GM10847 (cell line): Measurements from ENCODE around the gene TBC1D16.

Experiments used
- POLR2A ChIP-seq: IDR thresholded peaks from 2 replicates; pipeline ENCODE4 v1.6.1; 2011; ENCODE audit not compliant: insufficient read length; ENCODE audit errors: extremely low read depth

Gene TBC1D16

DNA sequence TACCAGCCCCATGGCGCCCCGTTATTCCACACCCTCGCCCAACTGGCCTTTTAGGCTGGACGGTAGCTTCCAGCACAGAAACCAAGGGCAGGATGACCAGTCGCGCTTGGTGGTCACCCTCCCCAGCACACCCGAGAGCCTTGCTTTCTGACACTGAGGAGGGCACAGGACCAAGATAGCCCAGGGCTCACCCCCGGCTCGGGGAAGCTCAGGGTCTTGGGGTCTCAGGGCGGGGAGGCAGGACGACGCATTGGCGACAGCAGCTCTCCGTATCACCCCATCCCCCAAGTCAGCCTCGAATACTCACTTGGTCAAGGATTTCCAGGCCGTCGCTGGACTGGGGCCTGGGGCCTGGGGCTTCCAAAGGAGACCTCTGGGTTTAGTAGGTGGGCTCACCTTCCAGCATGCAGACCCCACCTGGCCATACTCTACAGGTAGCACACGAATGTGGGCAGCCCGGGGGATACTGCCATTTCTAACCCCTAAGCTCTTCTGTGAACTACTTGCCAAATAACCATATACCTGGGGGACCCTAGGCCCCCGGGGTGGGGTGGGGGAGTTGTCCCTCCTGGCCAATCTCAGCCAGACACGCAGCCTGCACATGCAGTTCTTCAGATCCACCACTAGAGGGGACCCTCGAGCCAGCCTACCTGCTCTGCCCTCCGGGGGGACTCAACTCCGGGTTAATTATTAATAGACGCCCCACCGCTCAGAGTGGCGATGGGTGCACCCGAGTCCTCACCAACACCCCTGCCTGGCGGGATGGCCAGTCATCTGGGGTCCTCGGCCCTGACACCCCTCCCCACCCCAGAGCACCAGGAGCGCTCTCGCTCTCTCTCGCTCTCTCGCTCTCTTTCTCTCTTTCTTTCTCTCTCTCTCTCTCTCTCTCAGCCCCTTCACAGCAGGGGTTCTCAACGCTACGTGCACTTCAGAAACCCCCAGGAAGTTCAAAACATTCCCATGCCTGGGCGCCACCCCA is 30.0 kb downstream of the TBC1D16 start:
- no peak for TF ChIP-seq POLR2A

DNA sequence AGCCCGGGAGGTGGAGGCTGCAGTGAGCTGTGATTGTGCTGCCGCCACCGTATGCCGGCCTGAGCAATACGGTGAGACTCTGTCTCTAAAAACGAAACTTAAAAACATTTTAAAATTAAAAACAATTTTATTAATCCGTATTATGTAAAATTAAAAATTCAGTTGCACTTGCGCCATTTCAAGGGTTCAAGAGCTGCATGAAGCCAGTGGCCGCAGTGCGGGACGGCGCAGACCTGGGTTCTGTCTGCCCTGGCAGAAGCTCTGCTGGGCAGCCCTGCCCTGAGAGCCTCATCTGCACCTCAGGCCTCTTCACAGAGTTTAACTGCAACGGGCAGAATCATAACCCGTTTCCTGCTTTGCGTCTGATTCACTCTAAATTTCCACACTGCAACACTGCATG is 31.7 kb downstream of the TBC1D16 start:
- TF ChIP-seq POLR2A = no peak

DNA sequence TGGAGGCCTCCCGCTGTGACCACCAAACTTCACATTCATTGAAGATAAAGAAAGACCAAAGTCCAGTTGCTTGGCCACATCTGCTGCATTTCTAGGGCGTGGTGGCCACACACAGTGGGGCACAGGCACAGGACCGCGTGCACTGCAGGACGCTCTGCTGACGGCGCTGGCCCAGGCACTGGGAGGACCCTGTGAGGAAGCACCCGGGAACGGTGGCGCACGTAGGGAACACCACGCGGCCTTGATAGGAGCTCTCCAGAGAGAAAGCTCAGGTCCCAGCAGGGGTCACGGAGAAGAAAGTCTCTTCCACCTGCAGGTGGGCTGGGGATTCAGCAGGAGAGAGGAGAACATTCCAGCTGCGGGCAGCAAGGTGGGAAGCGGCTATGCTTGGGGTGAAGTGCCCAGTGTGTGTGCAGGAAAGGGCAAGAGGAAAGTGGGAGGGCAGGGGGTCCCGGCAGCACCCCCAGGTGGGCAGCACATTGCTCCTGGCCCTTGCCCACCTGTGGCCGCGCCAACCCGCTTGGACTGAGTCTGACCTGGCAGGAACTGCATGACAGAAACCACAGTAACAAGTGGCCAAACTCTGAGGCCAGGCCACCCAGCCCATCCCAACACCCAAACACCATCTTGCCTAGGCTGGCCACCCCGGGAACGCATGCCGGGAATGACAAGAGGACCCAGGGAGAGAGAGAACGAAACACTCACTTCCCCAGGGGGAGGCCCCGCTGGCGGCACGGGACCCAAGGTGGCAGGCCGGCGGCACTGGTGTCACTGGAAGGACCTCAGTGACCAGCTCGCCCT is 32.8 kb downstream of the TBC1D16 start:
- no peak for TF ChIP-seq POLR2A

DNA sequence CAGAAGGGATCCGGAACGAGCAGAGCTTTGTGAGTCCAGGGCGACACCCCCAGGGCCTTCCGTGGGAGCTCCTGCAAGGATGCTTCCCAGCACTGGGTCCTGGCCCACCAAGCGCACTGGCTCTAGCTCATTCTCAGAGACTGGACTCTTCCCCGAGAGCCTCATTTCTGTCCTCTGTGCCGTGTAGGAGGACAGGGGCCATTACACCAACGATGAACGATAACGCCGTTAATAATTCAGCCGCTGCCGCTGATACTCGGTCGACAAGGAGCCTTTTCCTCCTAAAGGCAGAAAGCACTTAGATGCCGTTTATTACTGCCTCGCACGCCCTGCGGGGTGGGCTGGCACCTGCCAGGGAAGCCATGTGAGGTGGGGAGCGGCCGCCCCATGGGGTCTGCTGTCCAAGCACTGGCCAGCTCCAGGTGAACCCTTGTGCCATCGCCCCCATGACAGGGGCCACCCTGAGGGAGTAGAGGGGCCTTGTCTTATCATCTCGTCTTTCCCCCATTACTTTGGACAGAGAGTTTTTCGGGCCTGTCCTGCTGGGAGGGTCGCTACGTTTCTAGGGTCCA is 33.5 kb downstream of the TBC1D16 start:
- no peak for TF ChIP-seq POLR2A

DNA sequence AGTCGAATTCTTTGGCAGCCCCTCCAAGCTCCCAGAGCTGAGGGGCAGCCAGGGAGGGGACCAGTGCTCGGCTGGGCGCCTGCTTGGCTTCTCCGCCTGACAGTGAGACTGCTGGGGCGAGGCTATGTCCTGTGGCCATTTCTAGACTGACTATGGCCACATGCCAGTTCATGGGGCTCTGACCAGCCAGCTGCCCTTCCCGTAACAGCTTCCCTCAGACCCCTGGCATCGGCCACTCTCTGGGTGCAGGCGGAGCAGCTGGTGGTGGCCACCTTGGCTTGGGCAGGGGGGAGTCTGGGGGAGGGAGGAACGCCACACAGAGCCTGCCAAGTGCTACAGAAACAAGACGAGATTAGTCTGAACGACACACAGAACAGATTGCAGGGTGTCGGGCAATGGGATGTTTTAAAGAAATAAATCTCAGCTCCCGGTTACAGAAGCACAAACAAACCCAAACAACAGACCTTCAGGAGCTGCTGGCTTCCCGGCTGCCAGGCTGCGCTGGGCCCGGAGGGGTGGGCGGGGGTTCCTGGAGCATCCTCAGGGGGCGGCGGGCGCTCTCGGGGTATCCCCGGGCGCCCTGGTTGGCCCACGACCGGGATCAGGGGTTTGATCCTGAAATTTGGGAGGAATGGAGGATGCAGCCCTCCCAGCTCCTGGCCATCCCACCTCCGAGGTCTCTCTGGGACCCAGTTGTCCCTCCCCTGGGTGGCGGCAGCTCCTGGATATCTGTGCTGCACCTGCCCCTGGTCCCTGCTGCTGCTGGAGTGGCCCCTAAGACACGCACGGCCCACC is 34.5 kb downstream of the TBC1D16 start:
- TF ChIP-seq POLR2A = no peak

DNA sequence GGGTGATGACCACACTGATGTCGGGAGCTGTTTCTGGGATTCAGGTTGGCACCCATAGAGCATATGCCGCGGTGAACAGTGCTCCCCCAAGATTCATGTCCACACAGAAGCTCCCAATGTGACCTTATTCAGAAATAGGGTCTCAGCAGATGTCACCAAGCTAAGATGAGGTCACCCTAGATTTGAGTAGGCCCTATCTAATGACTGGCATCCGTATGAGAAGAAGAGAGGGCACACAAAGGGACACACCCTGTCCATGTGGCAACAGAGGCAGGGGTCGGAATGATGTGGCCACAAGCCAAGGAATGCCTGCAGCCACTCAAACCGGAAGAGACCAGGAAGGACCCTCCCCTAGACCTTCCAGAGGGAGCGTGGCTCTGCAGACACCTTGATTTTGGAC is 35.5 kb downstream of the TBC1D16 start:
- no peak for TF ChIP-seq POLR2A

DNA sequence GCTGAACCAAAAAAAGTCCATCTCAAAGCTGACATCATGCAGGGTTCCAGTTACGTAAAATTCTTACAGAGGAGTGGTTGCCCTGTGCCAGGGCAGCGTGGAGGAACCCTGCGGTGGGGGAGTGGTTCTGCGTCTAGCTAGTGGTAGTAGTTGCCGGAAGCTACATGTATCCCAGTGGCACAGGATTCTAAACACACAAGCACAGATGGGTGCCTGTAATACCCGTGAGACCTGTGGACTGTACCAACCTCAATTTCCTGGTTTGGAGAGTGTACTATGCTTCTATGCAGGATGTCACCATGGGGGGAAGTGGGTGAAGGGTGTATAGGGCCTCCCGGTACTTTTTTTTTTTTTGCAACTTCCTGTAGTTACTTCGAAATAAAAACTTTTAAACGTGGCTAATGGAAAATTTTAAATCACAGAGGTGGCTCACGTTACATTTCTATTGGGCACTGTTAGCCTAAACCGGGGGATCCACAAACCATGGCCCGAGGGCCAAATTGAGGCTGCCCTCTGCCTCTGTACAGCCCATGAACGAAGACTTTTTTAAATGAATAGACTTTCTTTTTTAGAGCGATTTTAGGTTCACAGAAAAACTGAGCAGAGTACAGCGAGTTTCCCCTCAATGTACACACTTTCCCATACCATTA is 38.5 kb downstream of the TBC1D16 start:
- TF ChIP-seq POLR2A = no peak

DNA sequence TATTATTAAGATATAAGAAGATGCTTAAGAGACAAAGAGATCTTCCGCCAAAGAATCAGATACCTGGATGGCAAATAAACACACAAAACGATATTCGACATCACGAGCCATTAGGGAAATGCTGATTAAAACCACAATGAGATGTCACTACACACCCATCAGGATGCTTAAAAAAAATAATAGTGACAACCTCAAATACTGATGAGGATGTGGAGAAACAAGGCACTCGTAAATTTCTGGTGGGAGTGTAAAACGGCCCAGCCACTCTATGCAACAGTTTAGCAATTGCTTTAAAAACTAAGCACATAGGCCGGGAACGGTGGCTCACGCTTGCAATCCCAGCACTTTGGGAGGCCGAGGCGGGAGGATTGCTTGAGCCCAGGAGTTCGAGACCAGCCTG is 39.4 kb downstream of the TBC1D16 start:
- no peak for TF ChIP-seq POLR2A

DNA sequence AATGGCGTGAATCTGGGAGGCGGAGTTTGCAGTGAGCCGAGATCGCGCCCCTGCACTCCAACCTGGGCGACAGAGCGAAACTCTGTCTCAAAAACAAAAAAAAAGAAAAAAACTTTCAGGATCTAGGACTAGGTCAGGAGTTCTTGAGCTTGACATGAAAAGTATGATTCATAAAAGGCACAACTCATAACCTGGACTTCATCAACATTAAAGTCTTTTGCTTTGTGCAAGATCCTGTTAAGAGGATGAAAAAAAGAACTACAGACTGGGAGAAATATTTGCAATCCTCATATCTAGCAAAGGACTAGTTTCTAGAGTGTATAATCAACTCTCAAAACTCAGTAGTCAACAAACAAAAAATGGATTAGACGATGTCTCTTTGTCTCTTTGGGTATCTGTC is 40.0 kb downstream of the TBC1D16 start:
- no peak for TF ChIP-seq POLR2A

DNA sequence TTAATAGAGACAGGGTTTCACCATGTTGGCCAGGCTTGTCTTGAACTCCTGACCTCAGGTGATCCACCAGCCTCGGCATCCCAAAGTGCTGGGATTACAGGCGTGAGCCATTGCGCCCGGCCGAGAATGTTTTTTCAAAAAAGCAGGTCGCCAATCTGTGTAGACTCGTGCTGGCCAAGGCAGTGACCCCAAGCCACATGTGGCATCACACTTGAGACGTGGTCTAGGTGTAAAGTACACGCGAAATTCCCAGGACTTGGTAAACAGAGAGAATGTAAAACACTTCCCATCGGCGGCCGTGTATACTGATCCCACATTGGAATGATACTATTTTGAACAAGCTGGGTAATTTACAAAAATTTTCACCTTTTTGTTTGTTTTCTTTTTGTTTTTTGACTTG is 41.1 kb downstream of the TBC1D16 start:
- no peak for TF ChIP-seq POLR2A

DNA sequence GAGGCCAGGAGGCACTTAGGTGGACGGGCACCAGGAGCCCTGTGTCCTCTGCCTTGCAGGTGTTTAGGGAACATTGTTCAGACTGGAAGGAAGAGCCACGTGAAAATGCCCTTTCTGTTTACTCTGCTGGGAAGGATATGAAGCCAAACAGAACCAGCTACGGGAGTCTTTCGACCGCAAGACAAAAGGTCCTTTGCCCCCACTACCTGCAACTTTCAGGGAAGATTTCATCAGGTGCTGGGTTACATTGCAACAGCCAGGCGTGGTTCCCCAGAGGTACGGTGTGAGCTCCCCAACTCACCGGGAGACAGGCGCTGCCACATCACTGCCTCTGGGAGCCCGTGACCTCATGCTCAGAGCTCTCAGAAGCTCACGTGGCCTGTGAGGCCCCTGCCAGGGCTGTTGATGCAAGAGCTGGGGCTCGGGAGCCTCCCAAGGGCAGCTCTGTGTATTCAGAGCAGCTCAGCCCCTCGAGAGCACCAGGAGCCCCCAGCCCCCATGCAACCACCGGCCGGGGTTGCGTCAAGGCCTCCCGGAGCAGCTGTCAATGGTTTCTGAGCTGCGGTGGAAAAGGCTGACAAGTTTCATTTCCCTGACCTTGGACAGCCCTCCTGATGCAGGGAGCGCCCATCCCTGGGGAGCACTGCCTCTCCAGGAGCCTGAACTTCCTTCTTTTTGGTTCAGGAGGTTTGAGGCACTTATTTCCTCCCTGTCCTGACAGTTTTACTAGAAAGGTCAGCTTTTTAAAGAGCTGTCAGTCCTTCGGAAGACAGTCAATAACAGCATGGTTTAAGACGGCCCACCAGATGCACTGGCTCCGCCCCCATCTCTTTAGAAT is 42.1 kb downstream of the TBC1D16 start:
- TF ChIP-seq POLR2A = no peak

DNA sequence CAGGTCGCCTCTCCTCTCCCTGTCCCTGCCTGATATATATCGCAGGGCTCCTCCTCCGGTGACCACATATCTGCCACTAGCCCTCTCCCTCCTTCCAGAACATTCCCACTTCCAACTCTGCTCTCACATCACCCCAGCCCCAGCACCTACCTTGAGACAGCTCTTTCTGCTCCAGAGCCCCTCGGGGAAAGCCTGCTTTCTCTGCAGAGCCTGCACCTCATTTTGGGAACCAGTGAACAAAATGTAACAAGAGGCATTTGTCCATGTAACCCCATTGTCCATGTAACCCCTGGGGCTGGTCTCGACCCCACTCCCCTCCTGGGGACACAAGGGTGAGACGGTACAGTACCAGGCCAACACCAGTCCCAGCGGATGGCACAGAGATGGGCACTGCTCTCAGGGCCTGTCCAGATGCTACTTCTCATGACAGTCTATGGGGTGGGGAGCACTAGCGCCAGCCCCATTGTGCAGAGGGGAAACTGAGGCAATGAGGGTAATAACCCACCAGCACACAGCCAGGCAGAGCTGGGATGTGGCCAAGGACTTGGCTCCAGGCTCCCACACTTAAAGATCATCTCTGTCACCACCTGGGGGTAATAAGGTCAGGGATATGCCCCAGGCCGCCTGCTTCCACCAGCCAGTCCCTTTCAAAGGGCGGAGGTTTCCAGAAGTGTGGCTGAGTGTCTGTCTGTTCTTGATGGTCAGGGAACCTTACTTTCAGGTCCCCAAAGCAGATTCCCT is 42.9 kb downstream of the TBC1D16 start:
- no peak for TF ChIP-seq POLR2A
